NCI-H345 treated with DMSO at 0.1 percent for 48 hours (cell line): Measurements from ENCODE around the gene GIMAP8.
"Not testable (repeated sequence)": the region's sequence is repeated elsewhere in the genome, so short reads cannot be mapped to it uniquely, and the experiment has no call there.

Source experiments
- DNase-seq: peaks from one replicate; lab custom pipeline; 2025; ENCODE audit not compliant: unreplicated experiment; lab: John Stamatoyannopoulos, UW

The GIMAP8 gene

GRCh38 chr7:150434240-150434639, 16.2 kb upstream of the GIMAP8 start:
- DNase-seq: no peak

DNA sequence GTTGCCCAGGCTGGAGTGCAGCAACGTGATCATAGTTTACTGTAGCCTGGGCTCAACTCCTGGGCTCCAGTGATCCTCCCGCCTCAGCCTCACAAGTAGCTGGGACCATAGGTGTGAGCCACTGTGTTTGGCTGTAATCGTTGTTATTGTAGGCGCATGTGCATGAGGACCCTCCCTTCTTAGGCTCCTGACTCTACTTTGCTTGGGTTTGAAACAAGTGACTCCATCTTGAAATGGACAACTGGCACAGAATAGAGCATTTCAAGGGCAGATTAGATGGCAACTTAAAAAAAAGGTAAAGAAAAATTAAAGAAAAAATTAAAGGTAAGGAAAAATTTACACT, 15.4 kb upstream of the GIMAP8 start:
- DNase-seq: no peak

- DNase-seq: no peak
Observed at GRCh38 chr7:150435390-150436073, 14.9 kb upstream of the GIMAP8 start.

GRCh38 chr7:150439967-150440366, 10.5 kb upstream of the GIMAP8 start:
- no peak for DNase-seq

DNA sequence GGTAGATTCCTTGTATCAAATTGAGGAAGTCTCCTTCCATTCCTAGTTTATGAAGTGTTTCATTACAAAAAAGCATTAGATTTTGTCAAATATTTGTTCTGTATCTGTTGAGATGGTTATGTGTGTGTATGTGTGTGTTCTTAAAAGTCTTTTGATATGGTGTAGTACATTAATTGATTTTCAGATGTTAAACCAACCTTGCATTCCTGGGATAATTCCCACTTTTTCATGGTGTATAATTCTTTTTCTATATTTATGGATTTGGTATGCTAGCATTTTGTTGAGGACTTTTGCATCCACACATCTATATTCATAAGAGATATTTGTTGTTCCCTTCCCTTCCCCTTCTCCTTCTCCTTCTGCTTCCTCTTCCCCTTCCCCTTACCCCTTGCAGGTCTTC, 8.9 kb upstream of the GIMAP8 start:
- no peak for DNase-seq

GRCh38 chr7:150442811-150443210, 7.6 kb upstream of the GIMAP8 start:
- no peak for DNase-seq

DNA sequence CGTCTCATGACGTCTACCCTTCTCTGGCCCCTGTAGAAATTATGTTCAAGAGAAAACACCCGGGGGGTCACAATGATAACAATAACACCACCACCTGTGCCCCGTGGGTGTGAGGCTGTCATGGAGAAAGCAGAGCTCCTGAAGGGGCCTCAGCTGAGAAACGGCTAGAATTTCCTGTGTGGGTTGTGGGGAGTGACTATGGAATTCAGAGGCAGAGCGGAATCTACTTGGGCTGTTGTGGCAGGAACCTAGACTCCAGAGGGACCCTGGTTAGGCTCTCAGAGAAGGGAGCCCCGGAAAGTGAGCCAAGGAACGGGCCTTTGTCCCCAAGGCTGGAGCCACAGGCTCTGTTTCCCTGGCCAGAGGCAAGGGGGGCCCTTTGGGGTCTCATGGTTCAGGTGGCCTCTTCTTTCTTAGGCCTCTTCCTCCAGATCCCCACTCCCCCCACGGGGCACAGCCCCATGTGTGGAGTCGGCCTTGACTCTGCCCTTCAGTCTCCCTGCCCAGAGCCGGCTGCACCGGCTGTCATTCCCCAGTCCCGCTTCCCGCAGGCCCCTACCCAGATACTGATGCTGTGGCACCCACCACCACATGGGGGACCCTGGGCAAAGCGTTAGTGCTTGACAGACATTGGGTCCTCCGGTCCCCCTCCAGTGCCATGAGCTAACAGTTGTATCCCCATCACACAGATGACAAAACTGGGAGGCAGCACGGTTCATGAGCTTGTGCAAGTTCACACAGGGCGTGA, 6.5 kb upstream of the GIMAP8 start:
- DNase-seq: no peak

DNA sequence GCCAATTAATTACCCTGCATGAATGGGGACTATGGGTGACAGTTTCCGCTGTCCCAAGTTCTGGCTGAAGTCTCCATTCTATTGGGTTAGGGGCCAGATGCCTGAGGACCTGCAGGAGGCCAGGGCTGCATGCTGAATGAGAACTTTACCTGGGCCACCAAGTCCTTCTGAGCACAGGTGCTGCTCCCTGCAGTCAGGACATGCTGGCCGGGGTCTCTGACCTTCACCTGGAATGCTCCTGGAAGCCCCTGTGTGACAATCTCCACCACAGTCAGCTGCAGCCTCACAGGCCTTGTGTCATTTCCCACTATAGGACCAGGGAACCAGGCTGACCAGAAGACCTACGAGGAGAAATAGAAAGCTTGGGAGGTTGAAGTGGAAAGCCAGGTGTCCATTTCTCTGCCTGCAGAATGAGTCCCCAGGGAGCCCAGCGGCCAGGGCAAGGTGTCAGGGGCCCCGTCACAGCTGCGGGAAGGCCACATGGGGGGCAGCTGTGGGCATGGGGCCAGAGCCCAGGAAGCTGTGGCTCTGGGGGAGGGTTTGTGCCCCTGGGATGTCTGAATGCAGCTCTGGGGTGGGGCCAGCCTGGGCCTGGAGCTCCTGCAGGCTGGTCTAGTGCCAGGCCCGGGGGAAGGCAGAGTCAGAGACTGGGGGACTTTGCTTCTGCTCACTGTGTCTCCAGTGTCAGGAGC, 5.6 kb upstream of the GIMAP8 start:
- no peak for DNase-seq

DNA sequence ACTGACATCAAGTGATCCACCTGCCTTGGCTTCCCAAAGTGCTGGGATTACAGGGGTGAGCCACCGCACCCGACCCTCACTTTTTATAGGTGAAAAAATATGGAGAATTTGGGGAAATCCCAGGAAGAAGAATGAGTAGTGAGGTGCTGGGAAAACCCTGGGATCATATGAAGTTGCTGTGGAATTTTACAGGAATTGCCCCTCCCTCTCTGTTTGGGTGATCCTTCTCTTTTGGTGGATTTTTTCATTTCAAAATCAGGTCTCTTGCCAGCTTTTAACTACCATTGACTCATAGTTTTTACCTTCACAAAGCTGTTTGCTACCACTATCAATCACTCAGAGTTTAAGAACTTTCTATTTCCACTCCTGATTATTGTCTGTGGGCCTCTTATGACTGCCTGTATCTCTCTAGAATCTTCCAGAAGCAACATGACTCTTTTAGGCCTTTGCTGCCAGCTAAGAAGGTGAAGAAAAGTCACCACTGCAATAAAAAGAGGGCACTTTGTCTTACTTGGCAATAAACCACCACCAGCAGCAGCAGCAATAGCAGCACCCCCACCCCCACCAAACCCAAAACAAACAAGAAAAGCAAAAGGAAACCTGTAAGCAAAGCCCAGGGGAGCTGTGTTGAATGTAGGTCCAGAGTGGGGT, 4.0 kb upstream of the GIMAP8 start:
- peak; percentile 39 for DNase-seq

- DNase-seq: no peak
Observed at GRCh38 chr7:150447966-150448788, 2.3 kb upstream of the GIMAP8 start.

DNA sequence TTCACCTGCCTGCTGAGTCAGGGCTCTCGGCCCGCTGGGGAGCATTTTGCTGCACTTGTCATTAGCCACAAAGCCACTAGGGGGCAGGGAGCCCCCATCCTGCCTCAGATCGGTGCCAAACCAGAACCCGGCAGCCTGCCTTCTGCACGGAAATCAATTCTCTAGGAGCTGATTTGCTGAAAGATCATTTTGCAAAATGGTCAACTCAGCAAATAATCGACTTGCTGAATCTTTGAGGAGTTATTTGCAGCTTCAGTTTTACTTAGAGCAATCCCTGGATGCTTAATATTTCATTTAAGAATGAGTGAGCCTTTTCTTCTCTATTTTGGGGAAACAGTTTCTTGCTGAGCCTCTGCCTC, 1.7 kb upstream of the GIMAP8 start:
- peak; percentile 74 for DNase-seq

- no peak for DNase-seq
Observed at GRCh38 chr7:150449206-150449952, 1.1 kb upstream of the GIMAP8 start.

- no peak for DNase-seq
Observed at GRCh38 chr7:150451097-150451793, 815 bp downstream of the GIMAP8 start.

DNA sequence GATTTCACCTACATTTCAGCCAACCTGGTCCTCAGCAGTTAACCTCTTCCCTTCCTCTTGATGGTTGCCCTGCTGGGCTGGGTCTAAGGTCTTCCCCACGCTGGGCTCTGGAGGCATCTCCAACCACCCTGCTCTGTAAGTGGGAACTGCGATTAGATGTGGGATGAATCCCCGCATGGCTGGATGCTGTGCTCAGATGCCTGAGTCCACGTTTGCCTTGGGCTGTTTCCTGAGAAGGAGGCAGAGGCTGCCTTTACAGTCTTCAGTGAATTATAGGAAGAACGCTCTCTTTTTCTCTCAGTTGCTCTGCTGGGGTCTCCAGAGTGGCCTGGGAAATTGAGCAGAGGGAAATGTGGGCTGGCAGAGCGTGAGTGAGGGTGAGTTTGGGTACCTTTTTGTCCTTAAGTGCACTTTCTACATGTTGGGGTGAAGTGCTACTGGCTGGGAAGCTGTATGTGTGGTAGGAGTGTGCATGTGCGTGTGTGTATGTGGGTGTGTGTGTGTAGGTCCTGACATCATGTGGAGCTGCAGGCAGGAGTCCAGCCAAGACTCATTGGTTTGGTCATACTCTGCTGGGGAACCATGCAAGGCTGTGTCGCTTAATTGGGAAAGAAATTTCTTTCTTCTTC, 1.5 kb downstream of the GIMAP8 start:
- no peak for DNase-seq

- DNase-seq: no peak
Observed at GRCh38 chr7:150453181-150453580, 2.8 kb downstream of the GIMAP8 start.

DNA sequence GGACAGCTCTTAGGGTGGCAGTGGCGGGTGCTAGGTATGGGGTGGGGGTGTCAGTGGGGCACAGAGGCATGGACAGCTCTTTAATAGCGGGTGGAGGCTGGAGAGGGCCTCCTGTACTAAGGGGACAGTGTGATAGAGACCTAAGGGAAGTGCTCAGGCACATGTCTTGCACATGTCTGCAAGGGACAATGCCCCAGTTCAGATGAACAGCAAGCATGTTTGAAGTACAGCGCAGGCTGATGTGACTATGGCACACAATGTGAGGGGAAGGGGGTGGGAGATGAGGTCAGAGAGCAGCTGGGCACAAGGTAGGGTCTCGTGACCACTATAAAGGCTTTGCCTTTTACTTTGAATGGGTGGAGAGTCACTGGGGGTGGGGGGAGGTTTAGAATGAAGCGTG, 3.5 kb downstream of the GIMAP8 start:
- DNase-seq: no peak

DNA sequence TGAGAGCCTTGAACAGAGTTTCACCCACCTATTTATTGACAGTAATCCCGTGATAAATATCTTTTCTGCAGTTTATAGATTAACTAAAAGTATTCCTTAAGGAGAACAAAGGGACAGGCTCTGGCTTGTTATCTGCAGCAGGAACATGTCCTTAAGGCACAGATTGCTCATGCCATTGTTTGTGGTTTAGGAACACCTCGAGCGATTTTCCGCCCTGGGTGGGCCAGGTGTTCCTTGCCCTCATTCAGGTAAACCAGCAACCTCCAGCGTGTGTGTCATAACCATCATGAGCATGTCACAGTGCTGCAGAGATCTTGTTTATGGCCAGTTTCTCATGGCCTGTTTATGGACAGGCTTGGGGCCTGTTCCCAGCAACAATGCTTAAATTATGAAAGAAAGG, 6.6 kb downstream of the GIMAP8 start:
- not testable (repeated sequence) for DNase-seq

DNA sequence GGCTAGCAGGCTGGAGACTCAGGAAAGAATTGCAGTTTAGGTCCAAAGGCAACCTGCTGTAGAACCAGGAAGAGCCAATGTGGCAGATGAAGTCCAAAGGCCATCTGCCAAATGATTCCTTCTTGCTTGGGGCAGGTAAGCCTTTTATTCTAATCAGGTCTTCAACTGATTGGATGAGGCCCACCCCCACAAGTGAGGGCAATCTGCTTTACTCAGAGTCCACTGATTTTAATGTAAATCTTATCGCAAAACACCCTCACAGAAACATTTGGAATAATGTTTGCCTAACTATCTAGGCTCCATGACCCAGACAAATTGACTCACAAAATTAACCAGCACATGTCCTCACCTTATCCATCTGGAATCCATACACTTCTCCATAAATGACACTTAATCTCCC, 7.8 kb downstream of the GIMAP8 start:
- DNase-seq: no peak

DNA sequence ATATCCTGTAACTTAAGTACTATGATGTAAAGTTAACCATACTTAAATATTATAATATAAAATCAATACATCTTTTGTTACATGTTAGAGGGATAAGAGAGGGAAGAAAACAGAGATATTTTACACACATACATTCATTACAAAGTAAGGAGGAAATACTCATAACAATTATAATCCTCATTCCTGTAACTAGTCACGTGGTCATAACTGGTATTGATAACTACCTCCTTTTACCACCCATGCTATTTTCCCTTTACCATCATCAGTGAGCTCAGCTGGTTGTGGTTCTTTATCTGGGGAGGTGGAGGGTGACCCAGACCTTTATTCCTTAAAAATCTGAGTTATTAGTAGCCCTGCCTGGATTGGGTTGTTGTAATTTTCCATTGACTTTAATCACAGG, 8.3 kb downstream of the GIMAP8 start:
- DNase-seq: no peak
